Measurements from ENCODE around the gene BPGM.

GRCh38 chr7:134721171-134721570 is 74.5 kb downstream of the BPGM start:
- TF ChIP-seq CTCF (IDR thresholded peaks at IDR 0.05; ENCODE audit: borderline replicate concordance, extremely low read depth, low read length, poor library complexity, severe bottlenecking) = no peak
- TF ChIP-seq EZH2 (IDR thresholded peaks at IDR 0.05; ENCODE audit: borderline replicate concordance, low read depth, low read length, severe bottlenecking) = no peak
